Fibroblast of skin of right quadriceps (primary cell): ENCODE results near the gene MSLN.

ENCODE experiments used
- DNase-seq: peaks from one replicate; pipeline ENCODE4 v3.0.0-alpha.2; 2013

Gene MSLN

GRCh38 chr16:778447-778846 lies 17.9 kb downstream of the MSLN start:
- DNase-seq, result no peak

DNA sequence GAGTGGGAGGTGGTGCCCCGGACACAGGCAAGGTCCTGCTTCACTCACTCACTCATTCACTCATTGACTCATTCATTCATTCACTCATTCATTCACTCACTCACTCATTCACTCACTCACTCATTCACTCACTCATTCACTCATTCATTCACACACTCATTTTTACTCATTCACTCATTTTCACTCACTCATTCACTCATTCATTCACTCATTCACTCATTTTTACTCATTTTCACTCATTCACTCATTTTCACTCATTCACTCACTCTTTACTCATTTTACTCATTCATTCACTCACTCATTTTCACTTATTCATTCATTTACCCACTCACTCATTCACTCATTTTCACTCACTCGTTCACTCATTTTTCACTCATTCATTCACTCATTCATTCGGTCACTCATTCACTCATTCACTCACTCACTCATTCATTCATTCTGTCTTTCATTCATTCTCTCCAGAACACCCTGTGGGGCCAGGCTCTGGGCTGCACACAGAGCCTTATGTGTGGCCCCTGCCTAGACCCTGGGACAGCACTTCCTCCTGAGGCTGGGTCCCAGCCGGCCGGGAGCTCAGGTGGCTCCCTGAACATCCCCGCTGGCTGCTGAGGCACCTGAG lies 18.5 kb downstream of the MSLN start:
- no peak for DNase-seq

GRCh38 chr16:779561-779960 lies 19.0 kb downstream of the MSLN start:
- DNase-seq, result no peak

DNA sequence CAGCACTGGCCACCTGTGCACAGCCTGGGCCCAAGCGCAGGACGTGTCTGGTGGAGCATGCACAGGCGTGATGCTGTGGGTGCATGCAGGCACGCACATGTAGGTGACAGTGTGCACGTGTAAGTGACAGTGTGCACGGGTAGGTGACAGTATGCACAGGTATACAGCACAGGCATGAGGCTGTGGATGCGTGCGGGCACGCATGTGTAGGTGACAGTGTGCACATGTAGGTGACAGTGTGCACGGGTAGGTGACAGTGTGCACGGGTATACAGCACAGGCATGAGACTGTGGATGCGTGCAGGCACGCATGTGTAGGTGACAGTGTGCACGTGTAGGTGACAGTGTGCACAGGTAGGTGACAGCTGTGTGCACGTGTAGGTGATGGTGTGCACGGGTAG lies 19.8 kb downstream of the MSLN start:
- DNase-seq, result no peak

- no peak for DNase-seq
These were observed 20.9 kb downstream of the MSLN start for GRCh38 chr16:781346-782010.

DNA sequence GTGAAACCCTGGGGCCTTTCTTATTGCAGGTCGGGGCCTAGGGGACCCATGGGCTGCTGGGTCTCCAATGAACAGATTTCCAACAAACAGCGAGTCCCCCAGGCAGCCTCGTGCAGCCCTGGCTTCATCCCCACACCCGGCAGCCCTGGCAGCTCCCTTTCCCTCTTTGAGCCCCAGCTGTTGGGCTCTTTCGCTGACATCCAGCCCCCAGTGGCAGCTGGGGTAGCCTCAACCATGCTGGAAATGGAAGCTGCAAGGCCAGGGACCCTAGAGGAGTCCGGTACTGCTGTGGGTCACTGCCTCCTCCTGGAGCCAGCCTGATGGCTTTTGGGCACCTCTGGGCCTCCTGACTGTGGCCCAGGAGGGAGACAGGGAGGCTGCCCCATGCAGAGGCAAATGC lies 21.7 kb downstream of the MSLN start:
- no peak for DNase-seq

DNA sequence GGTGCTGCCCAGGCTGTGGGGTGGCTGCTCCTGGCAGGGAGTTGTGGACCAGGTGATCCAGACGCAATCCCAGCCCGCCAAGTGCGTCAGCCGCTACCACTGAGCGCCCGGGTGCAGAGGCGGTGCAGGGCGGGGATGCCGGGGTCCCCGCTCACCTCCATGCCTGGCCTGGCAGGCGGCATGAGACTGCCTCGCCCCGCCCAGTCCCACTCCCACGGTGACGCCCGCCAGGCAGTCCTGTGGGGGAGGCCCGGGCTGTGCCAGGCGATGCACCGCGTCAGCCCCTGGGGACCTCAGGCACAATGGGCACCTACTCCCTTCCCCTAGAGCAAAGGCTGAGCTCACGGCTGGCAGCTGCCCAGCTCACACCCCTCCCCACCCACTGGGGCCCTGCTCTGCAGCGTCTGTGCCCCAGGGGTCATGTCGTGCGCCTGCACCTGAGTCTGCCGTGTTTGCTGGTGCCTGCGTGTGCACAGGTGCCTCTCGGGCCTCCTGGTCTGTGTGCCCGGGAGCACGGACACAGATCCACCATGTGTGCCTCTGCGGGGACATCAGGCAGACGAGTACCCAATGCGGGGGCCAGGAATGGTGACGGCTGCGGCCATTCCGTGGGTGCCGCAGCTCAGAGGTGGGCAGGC lies 22.4 kb downstream of the MSLN start:
- DNase-seq, result no peak

DNA sequence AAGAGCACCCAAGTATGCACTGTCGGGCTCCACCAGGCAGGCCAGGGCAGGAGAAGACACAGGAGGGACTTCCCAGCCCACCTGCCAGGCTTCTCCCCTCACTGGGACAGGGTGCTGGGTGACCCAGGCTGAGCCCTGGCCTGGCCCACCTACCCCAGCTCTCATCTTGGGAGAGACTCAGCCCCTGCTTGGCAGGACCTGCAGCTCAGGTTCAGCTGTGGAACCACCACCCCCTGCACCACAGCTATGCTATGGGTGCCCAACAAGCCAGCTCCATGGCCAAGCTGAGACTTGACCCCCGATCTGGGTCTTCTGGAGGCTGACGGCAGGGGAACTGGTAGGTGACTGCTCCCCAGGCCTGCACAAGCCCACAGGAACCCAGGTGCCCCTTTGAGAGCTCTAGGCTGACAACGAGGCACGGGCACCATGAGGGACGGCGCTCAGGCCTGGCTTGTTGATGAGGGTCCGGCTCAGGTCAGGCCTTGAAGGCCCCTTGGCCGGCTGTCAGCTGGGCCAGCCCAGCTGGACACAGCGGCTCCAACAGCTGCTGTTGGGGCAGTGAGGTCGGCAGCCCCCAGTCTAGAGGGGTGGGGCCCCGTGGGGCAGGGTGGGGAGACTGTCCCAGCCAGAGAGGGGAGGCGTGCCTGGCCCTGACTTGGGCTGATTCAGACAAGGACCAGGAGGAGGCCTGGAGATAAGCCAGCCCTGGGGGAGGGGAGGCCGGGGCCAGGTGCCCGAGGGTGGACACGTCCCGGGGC lies 23.0 kb downstream of the MSLN start:
- no peak for DNase-seq

DNA sequence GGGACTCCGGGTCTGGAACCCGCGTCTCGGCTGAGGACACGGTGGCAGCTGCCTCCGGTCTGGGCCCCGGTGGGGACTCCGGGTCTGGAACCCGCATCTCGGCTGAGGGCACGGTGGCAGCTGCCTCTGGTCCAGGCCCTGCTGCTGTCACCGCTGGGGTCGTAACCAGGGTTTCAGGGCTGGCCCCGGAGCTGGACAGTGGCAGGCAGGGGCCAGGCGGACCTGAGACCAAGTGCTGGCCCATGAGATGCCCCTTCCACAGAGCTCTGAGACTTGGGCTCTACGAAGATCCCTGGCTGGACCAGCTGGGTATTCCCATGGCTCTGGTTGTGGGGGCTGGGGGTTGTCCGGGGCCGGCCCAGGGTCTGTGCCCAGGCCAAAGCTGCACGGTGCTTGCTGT lies 23.9 kb downstream of the MSLN start:
- no peak for DNase-seq

GRCh38 chr16:785563-786535 lies 25.3 kb downstream of the MSLN start:
- peak; percentile 21 for DNase-seq

- DNase-seq, result no peak
These were observed 26.9 kb downstream of the MSLN start for GRCh38 chr16:787321-787966.

DNA sequence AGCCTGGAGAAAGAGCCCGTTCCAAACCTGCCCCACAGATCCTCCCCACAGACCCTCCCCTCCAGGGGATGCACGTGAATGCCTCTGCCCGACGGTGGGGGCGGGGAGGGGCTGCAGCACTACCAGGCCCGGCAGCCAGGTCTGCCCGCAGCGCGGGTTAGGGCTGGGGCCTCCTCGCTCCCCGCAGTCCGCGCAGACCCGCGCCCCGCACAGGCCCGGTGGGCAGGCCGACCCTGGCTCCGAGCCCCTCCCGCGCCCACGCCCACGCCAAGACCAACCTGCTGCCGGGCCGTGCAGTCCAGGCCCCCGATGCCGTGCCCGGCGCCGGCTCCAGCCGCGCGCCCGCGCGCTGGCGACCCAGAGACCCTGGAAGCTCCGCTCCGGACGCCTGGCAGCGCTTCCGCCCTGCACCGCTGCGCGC lies 27.5 kb downstream of the MSLN start, which contains the start of gene RPUSD1:
Gene RPUSD1 (minus strand): TSS at position 404 of the 421 bp plus-strand sequence. CDS start 644 bp downstream, outside the sequence.
- no peak for DNase-seq

DNA sequence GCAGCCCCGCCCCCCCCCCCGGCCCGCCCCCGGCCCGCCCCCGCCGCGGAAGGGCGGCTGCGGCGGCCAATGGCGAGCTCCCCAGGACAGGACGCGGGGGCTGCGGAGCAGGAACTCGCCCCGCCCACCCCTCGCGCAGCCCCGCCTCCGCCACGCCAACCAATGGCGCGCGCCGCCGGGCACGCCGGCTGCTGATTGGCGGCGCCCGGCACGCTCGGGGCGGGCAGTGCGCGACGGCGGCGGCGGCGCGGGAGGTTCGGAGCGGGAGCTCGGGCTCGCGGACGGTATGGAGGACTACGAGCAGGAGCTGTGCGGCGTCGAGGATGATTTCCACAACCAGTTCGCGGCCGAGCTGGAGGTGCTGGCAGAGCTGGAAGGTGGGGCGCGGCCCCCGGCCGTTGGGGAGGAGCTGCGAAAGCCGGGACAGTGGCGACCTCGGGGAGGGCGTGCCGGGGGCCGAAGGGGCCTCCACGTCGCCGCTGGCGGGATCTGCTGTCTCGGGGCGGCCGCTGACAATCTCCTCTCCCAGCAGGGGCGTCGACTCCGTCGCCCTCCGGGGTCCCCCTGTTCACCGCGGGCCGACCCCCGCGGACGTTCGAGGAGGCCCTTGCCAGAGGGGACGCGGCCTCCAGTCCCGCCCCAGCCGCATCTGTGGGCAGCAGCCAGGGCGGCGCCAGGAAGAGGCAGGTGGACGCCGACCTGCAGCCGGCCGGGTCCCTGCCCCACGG lies 28.0 kb downstream of the MSLN start, which contains the start of gene CHTF18:
Gene CHTF18 (plus strand): TSS at position 222 of the 728 bp plus-strand sequence. CDS start 65 bp downstream, at position 287.
- DNase-seq, result peak; percentile 92

GRCh38 chr16:789191-789850 lies 28.8 kb downstream of the MSLN start:
- no peak for DNase-seq

GRCh38 chr16:790086-790485 lies 29.6 kb downstream of the MSLN start:
- no peak for DNase-seq

DNA sequence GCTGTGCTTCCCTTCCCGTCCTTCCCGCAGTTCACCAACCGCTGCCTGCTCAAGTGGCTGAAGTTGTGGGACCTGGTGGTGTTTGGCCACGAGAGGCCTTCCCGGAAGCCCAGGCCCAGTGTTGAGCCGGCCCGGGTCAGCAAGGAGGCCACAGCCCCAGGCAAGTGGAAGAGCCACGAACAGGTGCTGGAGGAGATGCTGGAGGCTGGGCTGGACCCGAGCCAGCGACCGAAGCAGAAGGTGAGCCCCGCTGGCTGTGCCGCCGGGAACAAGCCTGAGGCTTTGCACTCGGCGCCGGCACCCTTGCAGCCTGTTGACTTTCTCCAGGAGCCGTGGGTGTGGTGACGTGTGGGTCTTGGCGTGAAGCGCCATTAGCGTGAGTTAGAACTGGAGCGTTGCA lies 30.6 kb downstream of the MSLN start:
- DNase-seq, result no peak

- DNase-seq, result no peak
These were observed 31.9 kb downstream of the MSLN start for GRCh38 chr16:792221-792995.

DNA sequence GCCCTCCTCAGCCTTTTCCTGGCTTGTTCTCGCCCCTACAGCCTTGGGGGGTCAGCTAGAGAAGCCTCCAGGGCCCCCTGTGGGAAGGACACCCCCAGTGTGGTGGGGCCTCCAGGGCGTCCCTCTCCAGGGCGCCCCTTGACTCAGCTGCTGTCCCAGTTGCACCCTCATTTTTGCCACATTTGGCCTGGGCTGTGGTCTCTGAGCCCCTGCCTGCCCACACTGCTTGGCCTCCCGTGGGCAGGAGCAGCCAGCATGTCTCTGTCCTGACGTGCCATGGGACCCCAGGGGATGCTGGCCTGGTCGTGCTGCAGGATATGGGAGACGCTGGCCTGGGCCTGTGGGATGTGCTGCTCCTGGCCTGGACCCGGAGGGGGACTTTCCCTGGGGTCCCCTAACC lies 32.9 kb downstream of the MSLN start:
- DNase-seq, result no peak

GRCh38 chr16:794091-794822 lies 33.7 kb downstream of the MSLN start:
- no peak for DNase-seq
